K562 (cell line): ENCODE measurements around the gene CLCN2. TPM values are rescaled to one million over a fixed set of nuclear protein-coding genes. Genes with fewer than 3 reads are reported as not detected.
A peak's percentile ranks its signal among the peaks of the same experiment; 100 is the strongest.

Experiments
- DNMT1 ChIP-seq: fragments of 450-650 bp; IDR thresholded peaks from 2 replicates; pipeline ENCODE4 v1.6.1; 2016; ENCODE audit warnings: antibody characterized with exemption, mild to moderate bottlenecking
- ESRRA ChIP-seq: fragments of 450-650 bp; IDR thresholded peaks from 2 replicates; pipeline ENCODE4 v1.6.1; 2014; ENCODE audit warnings: low read depth, mild to moderate bottlenecking, moderate library complexity, borderline replicate concordance
- HCFC1 ChIP-seq: IDR thresholded peaks from 2 replicates; pipeline ENCODE4 v1.6.1; 2012; ENCODE audit warnings: low read depth, low read length, improper control_type of control experiment
- HNRNPLL ChIP-seq: fragments of 200-400 bp; formaldehyde crosslinking; IDR thresholded peaks from 2 replicates; pipeline ENCODE4 v1.6.1; 2017; ENCODE audit warnings: low read length, low read depth, mild to moderate bottlenecking; ENCODE audit not compliant: poor library complexity, severe bottlenecking
- MIER1 ChIP-seq: fragments of 450-650 bp; IDR thresholded peaks from 2 replicates; pipeline ENCODE4 v1.6.1; 2016; ENCODE audit warnings: antibody characterized with exemption, mild to moderate bottlenecking, low read depth
- SIX5 ChIP-seq, 2 experiments: IDR thresholded peaks; 2 replicates each; pipeline ENCODE4 v1.6.1; 2011; ENCODE audit warnings: low read length in 2 of 2, borderline replicate concordance in 1 of 2, low read depth in 1 of 2, mild to moderate bottlenecking in 1 of 2, moderate library complexity in 1 of 2; ENCODE audit not compliant: insufficient read depth in 1 of 2
- TBP ChIP-seq: optimal IDR thresholded peaks from 2 replicates; pipeline ENCODE3; 2011; ENCODE audit warnings: low read depth, low read length, improper control_type of control experiment
- ZBTB8A ChIP-seq: fragments of 450-650 bp; IDR thresholded peaks from 2 replicates; pipeline ENCODE4 v1.6.1; 2018; ENCODE audit warnings: mild to moderate bottlenecking, moderate library complexity; ENCODE audit not compliant: partially characterized antibody
- ZNF124 ChIP-seq: sonication (generic); formaldehyde crosslinking; IDR thresholded peaks from 2 replicates; pipeline ENCODE4 v1.8.1; 2022; ENCODE audit warnings: missing genetic modification reagents
- polyA plus RNA-seq, 8 experiments: library from polyadenylated mRNA; depleted of rRNA in 4 of 8; stranded (reverse) in 5 of 8; unstranded in 3 of 8; fragments of >200 nt; fragmentation: Nextera tagmentation in 2 of 8; fragmentation: Illumina TruSeq in 1 of 8; extraction: Ambion mirVana in 2 of 8; extraction: Trizol in 1 of 8; gene quantifications; 2 replicates each; pipeline versions ENCODE4 v1.2.1 to v1.2.3, GENCODE V29; 2011 to 2014; ENCODE audit warnings: inconsistent platforms in 1 of 8, missing spikeins in 1 of 8
- total RNA-seq, 7 experiments: library from RNA; depleted of rRNA in 6 of 7; stranded (reverse); fragments of >200 nt in 6 of 7; fragmentation: Illumina TruSeq in 2 of 7; extraction: Trizol in 2 of 7; gene quantifications; 2 replicates each; pipeline versions ENCODE4 v1.2.1 to v1.2.3, GENCODE V29; 2011 to 2021; ENCODE audit warnings: low replicate concordance in 1 of 7
- TF ChIP-seq, protein P1 (sequence below): fragments of 250-450 bp; sonication (Bioruptor Pico); IDR thresholded peaks from 2 replicates; pipeline ENCODE4 v1.5.0; 2022; ENCODE audit warnings: mild to moderate bottlenecking
- TF ChIP-seq, protein P2 (sequence below): fragments of 250-450 bp; sonication (Bioruptor Pico); IDR thresholded peaks from 2 replicates; pipeline ENCODE4 v1.4.0; 2020; ENCODE audit warnings: mild to moderate bottlenecking, moderate library complexity
- TF ChIP-seq, protein P3 (sequence below): fragments of 200-600 bp; sonication (generic); IDR thresholded peaks from one replicate; pipeline ENCODE4 v1.6.1; 2012; ENCODE audit warnings: mild to moderate bottlenecking, low read depth, low read length, inconsistent platforms

CLCN2 gene
- total and polyA plus RNA-seq, 9 of the 15 experiments (the other 6 are each of a cell fraction or from before 2014, with no cell fraction given): 0.10 to 14.0 (median 6.9) TPM

DNA sequence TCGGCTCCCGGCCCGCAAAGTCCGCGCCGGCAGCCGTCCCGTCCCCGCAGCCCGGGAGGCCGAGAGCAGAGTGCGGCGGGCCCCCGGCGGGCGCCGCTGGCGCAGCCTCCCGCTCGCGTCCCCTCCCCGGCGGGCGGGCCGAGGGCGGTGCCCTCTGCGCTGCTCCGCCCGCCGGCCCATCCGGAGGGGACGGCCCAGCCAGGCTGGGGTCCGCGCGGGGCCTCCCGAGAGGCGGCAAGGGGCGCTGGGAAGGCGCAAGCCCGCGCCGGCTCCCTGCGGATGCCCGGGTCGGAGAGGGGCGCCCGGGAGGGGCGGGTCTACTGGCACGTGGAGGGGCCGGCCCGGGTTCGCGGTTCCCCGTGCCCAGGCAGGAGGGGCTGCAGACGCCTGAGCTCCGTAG lies at the start of gene CLCN2, which contains the start of gene POLR2H (continued):
- TF ChIP-seq, protein P1, sequence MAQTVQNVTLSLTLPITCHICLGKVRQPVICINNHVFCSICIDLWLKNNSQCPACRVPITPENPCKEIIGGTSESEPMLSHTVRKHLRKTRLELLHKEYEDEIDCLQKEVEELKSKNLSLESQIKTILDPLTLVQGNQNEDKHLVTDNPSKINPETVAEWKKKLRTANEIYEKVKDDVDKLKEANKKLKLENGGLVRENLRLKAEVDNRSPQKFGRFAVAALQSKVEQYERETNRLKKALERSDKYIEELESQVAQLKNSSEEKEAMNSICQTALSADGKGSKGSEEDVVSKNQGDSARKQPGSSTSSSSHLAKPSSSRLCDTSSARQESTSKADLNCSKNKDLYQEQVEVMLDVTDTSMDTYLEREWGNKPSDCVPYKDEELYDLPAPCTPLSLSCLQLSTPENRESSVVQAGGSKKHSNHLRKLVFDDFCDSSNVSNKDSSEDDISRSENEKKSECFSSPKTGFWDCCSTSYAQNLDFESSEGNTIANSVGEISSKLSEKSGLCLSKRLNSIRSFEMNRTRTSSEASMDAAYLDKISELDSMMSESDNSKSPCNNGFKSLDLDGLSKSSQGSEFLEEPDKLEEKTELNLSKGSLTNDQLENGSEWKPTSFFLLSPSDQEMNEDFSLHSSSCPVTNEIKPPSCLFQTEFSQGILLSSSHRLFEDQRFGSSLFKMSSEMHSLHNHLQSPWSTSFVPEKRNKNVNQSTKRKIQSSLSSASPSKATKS (CRISPR knock-in tag): no peak
- no peak for TF ChIP-seq HCFC1
- TF ChIP-seq, protein P2, sequence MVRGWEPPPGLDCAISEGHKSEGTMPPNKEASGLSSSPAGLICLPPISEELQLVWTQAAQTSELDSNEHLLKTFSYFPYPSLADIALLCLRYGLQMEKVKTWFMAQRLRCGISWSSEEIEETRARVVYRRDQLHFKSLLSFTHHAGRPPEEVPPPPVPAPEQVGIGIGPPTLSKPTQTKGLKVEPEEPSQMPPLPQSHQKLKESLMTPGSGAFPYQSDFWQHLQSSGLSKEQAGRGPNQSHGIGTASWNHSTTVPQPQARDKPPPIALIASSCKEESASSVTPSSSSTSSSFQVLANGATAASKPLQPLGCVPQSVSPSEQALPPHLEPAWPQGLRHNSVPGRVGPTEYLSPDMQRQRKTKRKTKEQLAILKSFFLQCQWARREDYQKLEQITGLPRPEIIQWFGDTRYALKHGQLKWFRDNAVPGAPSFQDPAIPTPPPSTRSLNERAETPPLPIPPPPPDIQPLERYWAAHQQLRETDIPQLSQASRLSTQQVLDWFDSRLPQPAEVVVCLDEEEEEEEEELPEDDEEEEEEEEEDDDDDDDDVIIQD (CRISPR knock-in tag): no peak
- TF ChIP-seq MIER1: no peak
- no peak for TF ChIP-seq DNMT1
- no peak for TF ChIP-seq ESRRA
- no peak for TF ChIP-seq ZNF124 (CRISPR knock-in tag)
- TF ChIP-seq HNRNPLL: peak; percentile 92
- no peak for TF ChIP-seq ZBTB8A
- TF ChIP-seq SIX5 (IDR thresholded peaks at IDR 0.05; ENCODE audit: borderline replicate concordance in 1 of 2, insufficient read depth in 1 of 2, low read depth in 1 of 2, low read length in 2 of 2): no peak
- TF ChIP-seq TBP: peak; percentile 47
- TF ChIP-seq, protein P3, sequence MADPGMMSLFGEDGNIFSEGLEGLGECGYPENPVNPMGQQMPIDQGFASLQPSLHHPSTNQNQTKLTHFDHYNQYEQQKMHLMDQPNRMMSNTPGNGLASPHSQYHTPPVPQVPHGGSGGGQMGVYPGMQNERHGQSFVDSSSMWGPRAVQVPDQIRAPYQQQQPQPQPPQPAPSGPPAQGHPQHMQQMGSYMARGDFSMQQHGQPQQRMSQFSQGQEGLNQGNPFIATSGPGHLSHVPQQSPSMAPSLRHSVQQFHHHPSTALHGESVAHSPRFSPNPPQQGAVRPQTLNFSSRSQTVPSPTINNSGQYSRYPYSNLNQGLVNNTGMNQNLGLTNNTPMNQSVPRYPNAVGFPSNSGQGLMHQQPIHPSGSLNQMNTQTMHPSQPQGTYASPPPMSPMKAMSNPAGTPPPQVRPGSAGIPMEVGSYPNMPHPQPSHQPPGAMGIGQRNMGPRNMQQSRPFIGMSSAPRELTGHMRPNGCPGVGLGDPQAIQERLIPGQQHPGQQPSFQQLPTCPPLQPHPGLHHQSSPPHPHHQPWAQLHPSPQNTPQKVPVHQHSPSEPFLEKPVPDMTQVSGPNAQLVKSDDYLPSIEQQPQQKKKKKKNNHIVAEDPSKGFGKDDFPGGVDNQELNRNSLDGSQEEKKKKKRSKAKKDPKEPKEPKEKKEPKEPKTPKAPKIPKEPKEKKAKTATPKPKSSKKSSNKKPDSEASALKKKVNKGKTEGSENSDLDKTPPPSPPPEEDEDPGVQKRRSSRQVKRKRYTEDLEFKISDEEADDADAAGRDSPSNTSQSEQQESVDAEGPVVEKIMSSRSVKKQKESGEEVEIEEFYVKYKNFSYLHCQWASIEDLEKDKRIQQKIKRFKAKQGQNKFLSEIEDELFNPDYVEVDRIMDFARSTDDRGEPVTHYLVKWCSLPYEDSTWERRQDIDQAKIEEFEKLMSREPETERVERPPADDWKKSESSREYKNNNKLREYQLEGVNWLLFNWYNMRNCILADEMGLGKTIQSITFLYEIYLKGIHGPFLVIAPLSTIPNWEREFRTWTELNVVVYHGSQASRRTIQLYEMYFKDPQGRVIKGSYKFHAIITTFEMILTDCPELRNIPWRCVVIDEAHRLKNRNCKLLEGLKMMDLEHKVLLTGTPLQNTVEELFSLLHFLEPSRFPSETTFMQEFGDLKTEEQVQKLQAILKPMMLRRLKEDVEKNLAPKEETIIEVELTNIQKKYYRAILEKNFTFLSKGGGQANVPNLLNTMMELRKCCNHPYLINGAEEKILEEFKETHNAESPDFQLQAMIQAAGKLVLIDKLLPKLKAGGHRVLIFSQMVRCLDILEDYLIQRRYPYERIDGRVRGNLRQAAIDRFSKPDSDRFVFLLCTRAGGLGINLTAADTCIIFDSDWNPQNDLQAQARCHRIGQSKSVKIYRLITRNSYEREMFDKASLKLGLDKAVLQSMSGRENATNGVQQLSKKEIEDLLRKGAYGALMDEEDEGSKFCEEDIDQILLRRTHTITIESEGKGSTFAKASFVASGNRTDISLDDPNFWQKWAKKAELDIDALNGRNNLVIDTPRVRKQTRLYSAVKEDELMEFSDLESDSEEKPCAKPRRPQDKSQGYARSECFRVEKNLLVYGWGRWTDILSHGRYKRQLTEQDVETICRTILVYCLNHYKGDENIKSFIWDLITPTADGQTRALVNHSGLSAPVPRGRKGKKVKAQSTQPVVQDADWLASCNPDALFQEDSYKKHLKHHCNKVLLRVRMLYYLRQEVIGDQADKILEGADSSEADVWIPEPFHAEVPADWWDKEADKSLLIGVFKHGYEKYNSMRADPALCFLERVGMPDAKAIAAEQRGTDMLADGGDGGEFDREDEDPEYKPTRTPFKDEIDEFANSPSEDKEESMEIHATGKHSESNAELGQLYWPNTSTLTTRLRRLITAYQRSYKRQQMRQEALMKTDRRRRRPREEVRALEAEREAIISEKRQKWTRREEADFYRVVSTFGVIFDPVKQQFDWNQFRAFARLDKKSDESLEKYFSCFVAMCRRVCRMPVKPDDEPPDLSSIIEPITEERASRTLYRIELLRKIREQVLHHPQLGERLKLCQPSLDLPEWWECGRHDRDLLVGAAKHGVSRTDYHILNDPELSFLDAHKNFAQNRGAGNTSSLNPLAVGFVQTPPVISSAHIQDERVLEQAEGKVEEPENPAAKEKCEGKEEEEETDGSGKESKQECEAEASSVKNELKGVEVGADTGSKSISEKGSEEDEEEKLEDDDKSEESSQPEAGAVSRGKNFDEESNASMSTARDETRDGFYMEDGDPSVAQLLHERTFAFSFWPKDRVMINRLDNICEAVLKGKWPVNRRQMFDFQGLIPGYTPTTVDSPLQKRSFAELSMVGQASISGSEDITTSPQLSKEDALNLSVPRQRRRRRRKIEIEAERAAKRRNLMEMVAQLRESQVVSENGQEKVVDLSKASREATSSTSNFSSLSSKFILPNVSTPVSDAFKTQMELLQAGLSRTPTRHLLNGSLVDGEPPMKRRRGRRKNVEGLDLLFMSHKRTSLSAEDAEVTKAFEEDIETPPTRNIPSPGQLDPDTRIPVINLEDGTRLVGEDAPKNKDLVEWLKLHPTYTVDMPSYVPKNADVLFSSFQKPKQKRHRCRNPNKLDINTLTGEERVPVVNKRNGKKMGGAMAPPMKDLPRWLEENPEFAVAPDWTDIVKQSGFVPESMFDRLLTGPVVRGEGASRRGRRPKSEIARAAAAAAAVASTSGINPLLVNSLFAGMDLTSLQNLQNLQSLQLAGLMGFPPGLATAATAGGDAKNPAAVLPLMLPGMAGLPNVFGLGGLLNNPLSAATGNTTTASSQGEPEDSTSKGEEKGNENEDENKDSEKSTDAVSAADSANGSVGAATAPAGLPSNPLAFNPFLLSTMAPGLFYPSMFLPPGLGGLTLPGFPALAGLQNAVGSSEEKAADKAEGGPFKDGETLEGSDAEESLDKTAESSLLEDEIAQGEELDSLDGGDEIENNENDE: no peak
